ENCODE measurements around the gene UCHL3. TPM values are rescaled to one million over a fixed set of nuclear protein-coding genes. Genes with fewer than 3 reads are reported as not detected.

UCHL3 gene
- total RNA-seq, 1 donor from 2014 or later = 23.2 TPM

- Histone ChIP-seq H3K27ac (replicated peaks) (no peak overlapping the region), H3K4me1 (peaks cover 23% of the 10 kb centered on the region), H3K9me3 (replicated peaks) (no peaks in the 10 kb centered on the region), H3K36me3 (no peaks in the 10 kb centered on the region), H3K27me3 (ENCODE audit: low read depth) (peaks cover 18% of the 10 kb centered on the region), H3K4me3 (peak overlapping the region; percentile 82)
- no peak for TF ChIP-seq CTCF (IDR thresholded peaks at IDR 0.05; ENCODE audit: borderline replicate concordance)
- intact Hi-C loops (cut with micrococcal nuclease) = no loop called here
- no peak for DNase-seq
These were observed 87.7 kb downstream of the UCHL3 start for GRCh38 chr13:75637181-75637750.

- H3K9me3 ChIP-seq (replicated peaks) = no peaks in the 10 kb centered on the region
- intact Hi-C loops (cut with micrococcal nuclease) = no loop called here
- peaks cover 23% of the 10 kb centered on the region for H3K4me1 ChIP-seq
- H3K36me3 ChIP-seq = no peaks in the 10 kb centered on the region
- H3K27ac ChIP-seq (replicated peaks) = no peak overlapping the region
- no peak for DNase-seq
- no peak overlapping the region for H3K4me3 ChIP-seq
- peaks cover 18% of the 10 kb centered on the region for H3K27me3 ChIP-seq (ENCODE audit: low read depth)
- TF ChIP-seq CTCF (IDR thresholded peaks at IDR 0.05; ENCODE audit: borderline replicate concordance) = no peak
These were observed 89.9 kb downstream of the UCHL3 start for GRCh38 chr13:75639454-75639853.

- intact Hi-C loops (cut with micrococcal nuclease) = no loop called here
These were observed 91.4 kb downstream of the UCHL3 start for GRCh38 chr13:75641026-75641425.

GRCh38 chr13:75643182-75643581 is 93.6 kb downstream of the UCHL3 start:
- TF ChIP-seq CTCF (IDR thresholded peaks at IDR 0.05; ENCODE audit: borderline replicate concordance) = no peak
- Histone ChIP-seq H3K4me1 (no peaks in the 10 kb centered on the region), H3K27me3 (ENCODE audit: low read depth) (no peaks in the 10 kb centered on the region), H3K9me3 (replicated peaks) (no peaks in the 10 kb centered on the region), H3K36me3 (no peaks in the 10 kb centered on the region), H3K4me3 (no peak overlapping the region), H3K27ac (replicated peaks) (no peak overlapping the region)
- DNase-seq = no peak
- intact Hi-C loops (cut with micrococcal nuclease) = no loop called here

More at GRCh38 chr13:75641026-75641425, 91.4 kb downstream of the UCHL3 start:
- Histone ChIP-seq H3K36me3 (no peaks in the 10 kb centered on the region), H3K9me3 (replicated peaks) (no peaks in the 10 kb centered on the region), H3K4me3 (no peak overlapping the region), H3K27me3 (ENCODE audit: low read depth) (peaks cover 18% of the 10 kb centered on the region), H3K4me1 (peaks cover 13% of the 10 kb centered on the region), H3K27ac (replicated peaks) (no peak overlapping the region)
- DNase-seq = no peak
- TF ChIP-seq CTCF (IDR thresholded peaks at IDR 0.05; ENCODE audit: borderline replicate concordance) = no peak

DNA sequence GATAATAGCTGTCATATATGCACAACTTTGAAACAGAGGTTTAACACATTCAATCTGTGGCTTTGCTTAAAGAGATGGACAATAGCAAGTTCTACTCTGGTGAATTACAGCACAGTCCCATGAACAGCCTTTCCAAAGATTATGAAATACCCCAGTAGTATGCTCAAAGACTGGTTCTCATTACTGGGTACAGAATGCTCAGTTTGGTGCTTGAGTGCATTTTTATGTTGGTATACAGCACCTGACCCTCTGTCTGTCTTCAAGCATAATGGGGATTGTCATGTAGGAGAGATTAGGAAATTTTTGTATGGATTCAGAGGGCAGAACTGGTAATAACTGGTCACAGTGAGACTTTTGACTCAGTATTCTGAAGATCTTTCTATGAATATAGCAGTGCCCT is 94.1 kb downstream of the UCHL3 start:
- Histone ChIP-seq H3K27ac (replicated peaks) (no peak overlapping the region), H3K27me3 (ENCODE audit: low read depth) (no peaks in the 10 kb centered on the region), H3K36me3 (no peaks in the 10 kb centered on the region), H3K9me3 (replicated peaks) (no peaks in the 10 kb centered on the region), H3K4me3 (no peak overlapping the region), H3K4me1 (no peaks in the 10 kb centered on the region)
- TF ChIP-seq CTCF (IDR thresholded peaks at IDR 0.05; ENCODE audit: borderline replicate concordance) = no peak
- no peak for DNase-seq
- intact Hi-C loops (cut with micrococcal nuclease) = no loop called here
